Activated CD8-positive, alpha-beta T cell treated with anti-CD3 and anti-CD28 coated beads for 36 hours (primary cell): ENCODE measurements around the gene TATDN2. TPM values are rescaled to one million over a fixed set of nuclear protein-coding genes. Genes with fewer than 3 reads are reported as not detected.

Experiments
- ATAC-seq: fragments of 200-7000 bp; cut with Tn5 transposase; one replicate; pipeline ENCODE4 v1.10.0; 2021; ENCODE audit warnings: mild to moderate bottlenecking, moderate library complexity
- CTCF ChIA-PET: fragments of 350-600 bp; sonication (Branson Sonifier 250); formaldehyde crosslinking; loops from one replicate; lab custom pipeline; 2021; ENCODE audit warnings: antibody characterized with exemption; lab: Charles Lee
- POLR2A ChIA-PET: fragments of 350-600 bp; sonication (Branson Sonifier 250); formaldehyde crosslinking; loops from one replicate; lab custom pipeline; 2021; ENCODE audit warnings: antibody characterized with exemption; lab: Charles Lee
- DNase-seq: peaks from one replicate; pipeline ENCODE4 v3.0.0-alpha.2; 2020
- H3K27ac Mint-ChIP-seq: one replicate; pipeline ENCODE4 v1.8.0; 2021; ENCODE audit warnings: mild to moderate bottlenecking, mixed read lengths
- H3K27me3 Mint-ChIP-seq: one replicate; pipeline ENCODE4 v1.8.0; 2021; ENCODE audit warnings: mixed read lengths
- H3K36me3 Mint-ChIP-seq: one replicate; pipeline ENCODE4 v1.8.0; 2021; ENCODE audit warnings: low read depth, mixed read lengths
- H3K4me1 Mint-ChIP-seq: one replicate; pipeline ENCODE4 v1.8.0; 2021; ENCODE audit warnings: low read depth, mixed read lengths
- H3K4me3 Mint-ChIP-seq: one replicate; pipeline ENCODE4 v1.8.0; 2021; ENCODE audit warnings: mild to moderate bottlenecking, moderate library complexity, mixed read lengths
- H3K9me3 Mint-ChIP-seq: one replicate; pipeline ENCODE4 v1.8.0; 2021; ENCODE audit warnings: mixed read lengths
- intact Hi-C: fragments of 100-400 bp; cut with micrococcal nuclease; formaldehyde crosslinking; loops from one replicate; pipeline ENCODE4 v1.10.0; 2022
- total RNA-seq, 2 experiments: library from RNA; stranded (reverse); gene quantifications; one replicate each; pipeline ENCODE4 v1.2.3, GENCODE V29; 2021
- TF ChIP-seq, protein P1 (sequence below): fragments of 200-600 bp; IDR thresholded peaks from one replicate; pipeline ENCODE4 v1.8.0; 2022; ENCODE audit warnings: antibody characterized with exemption, mild to moderate bottlenecking

TATDN2 gene
- total RNA-seq, 2 experiments from 2014 or later: 37.1 to 38.5 TPM

DNA sequence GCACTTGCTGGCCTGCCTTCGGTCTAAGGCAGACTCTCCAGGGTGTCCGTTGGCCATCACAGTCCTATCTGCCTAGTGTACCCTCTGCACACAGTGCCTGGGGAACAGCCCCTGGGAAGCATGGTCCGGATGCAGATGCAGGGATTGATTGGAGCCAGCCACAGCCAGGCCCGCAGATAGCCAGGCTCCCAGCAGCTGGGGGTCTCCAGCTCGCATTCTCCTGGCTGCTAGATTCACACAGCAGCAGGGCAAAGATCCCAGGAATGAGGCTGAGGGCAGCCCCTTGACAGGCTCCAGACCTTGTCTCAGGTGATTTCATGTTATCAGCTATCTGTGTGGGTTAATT is 42.1 kb upstream of the TATDN2 start:
- ChIA-PET POLR2A (interaction anchor here (1.0 kb wide), 1 partner anchor 65 kb away, joined by 3 read pairs; the partner anchor contains the start of gene VHL), CTCF (interaction anchor here (1.7 kb wide), 1 partner anchor 14 kb away, joined by 4 read pairs; no protein-coding TSS in a partner anchor)
- Mint-ChIP-seq H3K27me3 (no peaks in the 10 kb centered on the region), H3K9me3 (no peaks in the 10 kb centered on the region), H3K27ac (no peak overlapping the region), H3K4me3 (no peak overlapping the region), H3K36me3 (peaks cover 6% of the 10 kb centered on the region), H3K4me1 (peaks cover 24% of the 10 kb centered on the region)
- intact Hi-C loops: no loop called here
- TF ChIP-seq, protein P1, sequence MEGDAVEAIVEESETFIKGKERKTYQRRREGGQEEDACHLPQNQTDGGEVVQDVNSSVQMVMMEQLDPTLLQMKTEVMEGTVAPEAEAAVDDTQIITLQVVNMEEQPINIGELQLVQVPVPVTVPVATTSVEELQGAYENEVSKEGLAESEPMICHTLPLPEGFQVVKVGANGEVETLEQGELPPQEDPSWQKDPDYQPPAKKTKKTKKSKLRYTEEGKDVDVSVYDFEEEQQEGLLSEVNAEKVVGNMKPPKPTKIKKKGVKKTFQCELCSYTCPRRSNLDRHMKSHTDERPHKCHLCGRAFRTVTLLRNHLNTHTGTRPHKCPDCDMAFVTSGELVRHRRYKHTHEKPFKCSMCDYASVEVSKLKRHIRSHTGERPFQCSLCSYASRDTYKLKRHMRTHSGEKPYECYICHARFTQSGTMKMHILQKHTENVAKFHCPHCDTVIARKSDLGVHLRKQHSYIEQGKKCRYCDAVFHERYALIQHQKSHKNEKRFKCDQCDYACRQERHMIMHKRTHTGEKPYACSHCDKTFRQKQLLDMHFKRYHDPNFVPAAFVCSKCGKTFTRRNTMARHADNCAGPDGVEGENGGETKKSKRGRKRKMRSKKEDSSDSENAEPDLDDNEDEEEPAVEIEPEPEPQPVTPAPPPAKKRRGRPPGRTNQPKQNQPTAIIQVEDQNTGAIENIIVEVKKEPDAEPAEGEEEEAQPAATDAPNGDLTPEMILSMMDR: no peak
- DNase-seq (no peak), ATAC-seq (no peak)

DNA sequence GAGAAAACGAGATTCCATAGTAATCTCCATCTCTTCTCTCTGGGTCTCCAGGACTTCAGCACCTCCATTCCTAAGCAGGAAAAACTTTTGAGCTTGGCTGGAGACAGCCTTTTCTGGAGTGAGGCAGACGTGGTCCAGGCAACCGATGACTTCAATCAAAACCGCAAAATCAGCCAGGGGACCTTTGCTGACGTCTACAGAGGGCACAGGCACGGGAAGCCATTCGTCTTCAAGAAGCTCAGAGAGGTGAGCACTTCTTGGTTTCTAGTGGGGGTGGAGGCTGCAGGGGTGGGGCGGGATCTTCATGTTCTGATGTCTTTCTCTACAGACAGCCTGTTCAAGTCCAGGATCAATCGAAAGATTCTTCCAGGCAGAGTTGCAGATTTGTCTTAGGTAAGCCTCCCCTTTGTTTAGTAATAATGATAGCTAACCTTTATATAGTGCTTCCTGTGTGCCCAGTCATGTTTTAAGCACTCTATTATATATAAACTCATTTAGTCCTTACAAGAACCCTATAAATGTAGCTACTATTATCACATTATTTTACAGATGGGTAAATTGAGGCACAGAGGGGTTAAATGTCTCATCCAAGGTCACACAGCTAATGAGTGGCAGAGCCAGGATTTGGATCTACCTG is 35.0 kb upstream of the TATDN2 start:
- TF ChIP-seq, protein P1: no peak
- POLR2A ChIA-PET: interaction anchor here (0.8 to 2.2 kb wide), 6 partner anchors 9 to 108 kb away, joined by 3 to 13 read pairs (median 4); partner anchors contain the start of gene SEC13
- H3K4me3 Mint-ChIP-seq: no peak overlapping the region
- ATAC-seq (no peak), DNase-seq (no peak)
- intact Hi-C loops: no loop called here
- CTCF ChIA-PET: interaction anchor here (1.2 to 1.5 kb wide), 4 partner anchors 14 to 50 kb away, joined by 3 to 5 read pairs (median 4); no protein-coding TSS in a partner anchor
- H3K36me3 Mint-ChIP-seq: peaks cover 5% of the 10 kb centered on the region
- peaks cover 2% of the 10 kb centered on the region for H3K9me3 Mint-ChIP-seq
- H3K27me3 Mint-ChIP-seq: no peaks in the 10 kb centered on the region
- H3K4me1 Mint-ChIP-seq: peaks cover 5% of the 10 kb centered on the region
- H3K27ac Mint-ChIP-seq: no peak overlapping the region

DNA sequence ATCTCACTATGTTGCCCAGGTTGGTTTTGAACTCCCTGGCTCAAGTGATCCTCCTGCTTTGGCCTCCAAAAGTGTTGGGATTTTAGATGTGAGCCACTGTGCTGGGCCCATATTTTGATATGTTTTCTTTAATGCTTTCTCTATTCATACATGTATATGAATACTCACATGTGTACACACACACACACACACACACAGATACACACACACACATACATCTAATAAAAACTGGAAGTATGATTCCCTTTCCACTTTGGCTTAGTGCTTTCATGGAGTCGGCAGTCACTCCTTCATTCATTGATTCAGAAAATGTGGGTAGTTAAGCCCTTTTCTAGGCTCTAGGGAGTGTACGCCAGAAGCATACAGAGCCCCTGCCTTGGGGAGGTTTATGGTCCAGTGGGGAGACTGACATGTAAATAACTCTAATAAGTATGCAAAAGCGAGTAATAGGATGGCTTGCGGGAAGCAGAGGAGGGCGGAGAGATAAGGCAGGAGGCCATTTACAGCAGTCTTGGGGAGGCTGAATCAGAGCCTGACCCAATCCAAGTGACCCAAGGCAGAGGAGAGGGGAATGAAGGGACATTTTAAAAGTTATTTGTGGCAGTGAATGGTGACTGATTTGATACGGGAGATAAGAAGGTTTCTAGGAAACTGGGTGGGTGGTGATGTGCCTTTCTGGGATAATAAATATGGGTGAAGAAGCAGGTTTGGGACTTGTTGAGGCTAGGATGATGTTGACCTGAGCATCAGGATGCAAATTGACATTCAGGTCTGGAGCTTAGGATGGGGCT is 32.5 kb upstream of the TATDN2 start:
- TF ChIP-seq, protein P1: no peak
- CTCF ChIA-PET: interaction anchor here (1.1 kb wide), 1 partner anchor 8 kb away, joined by 3 read pairs; no protein-coding TSS in a partner anchor
- peaks cover 6% of the 10 kb centered on the region for H3K36me3 Mint-ChIP-seq
- H3K4me1 Mint-ChIP-seq: peaks cover 14% of the 10 kb centered on the region
- H3K27me3 Mint-ChIP-seq: no peaks in the 10 kb centered on the region
- H3K27ac Mint-ChIP-seq: peak overlapping the region; percentile 4
- peaks cover 2% of the 10 kb centered on the region for H3K9me3 Mint-ChIP-seq
- no peak overlapping the region for H3K4me3 Mint-ChIP-seq
- POLR2A ChIA-PET: no interaction called here
- ATAC-seq: no peak
- DNase-seq: no peak
- intact Hi-C loops: no loop called here

DNA sequence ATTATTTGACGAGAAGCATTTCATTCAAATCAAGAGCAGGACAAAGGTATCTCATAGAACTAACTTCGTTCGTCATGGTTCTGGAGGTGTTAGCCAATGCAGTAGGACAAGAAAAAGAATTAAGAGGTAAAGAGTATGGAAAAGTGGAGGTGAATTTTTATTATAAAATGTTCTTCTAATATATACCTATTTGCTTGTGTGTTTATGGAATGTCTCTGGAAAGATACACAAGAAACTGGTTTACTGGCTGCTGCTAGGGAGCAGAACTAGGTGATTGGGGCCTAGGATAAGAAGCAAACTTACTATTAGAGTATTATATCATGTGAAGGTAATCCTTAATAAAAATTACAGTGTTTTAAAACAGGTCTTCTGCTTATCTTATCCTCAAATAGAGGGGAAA is 30.9 kb upstream of the TATDN2 start:
- POLR2A ChIA-PET: interaction anchor here (2.1 kb wide), 1 partner anchor 31 kb away, joined by 5 read pairs; the partner anchor contains the start of gene TATDN2
- CTCF ChIA-PET: no interaction called here
- TF ChIP-seq, protein P1: no peak
- no peak overlapping the region for H3K4me3 Mint-ChIP-seq
- ATAC-seq (no peak), DNase-seq (no peak)
- H3K27ac Mint-ChIP-seq: no peak overlapping the region
- peaks cover 23% of the 10 kb centered on the region for H3K4me1 Mint-ChIP-seq
- peaks cover 8% of the 10 kb centered on the region for H3K36me3 Mint-ChIP-seq
- H3K9me3 Mint-ChIP-seq: peaks cover 2% of the 10 kb centered on the region
- no peaks in the 10 kb centered on the region for H3K27me3 Mint-ChIP-seq
- intact Hi-C loops: no loop called here
